Daoy (cell line): ENCODE results near the gene GUSB. TPM values are rescaled to one million over a fixed set of nuclear protein-coding genes. Genes with fewer than 3 reads are reported as not detected.
A peak's percentile ranks its signal among the peaks of the same experiment; 100 is the strongest.

Experiments
- DNase-seq: peaks from one replicate; pipeline ENCODE4 v3.0.0-alpha.2; 2015; ENCODE audit warnings: low read depth
- total RNA-seq: library from RNA; depleted of rRNA; stranded (reverse); fragments of >200 nt; shearing (Covaris generic); gene quantifications from 2 replicates; pipeline ENCODE4 v1.2.3, GENCODE V29; 2014; rRNA removed

The GUSB gene
- total RNA-seq, 1 experiment from 2014 or later, result 41.4 TPM

GRCh38 chr7:65931685-65932084 is 50.3 kb downstream of the GUSB start:
- DNase-seq, result no peak

- DNase-seq, result peak; percentile 16
Measured at GRCh38 chr7:65927489-65928448, 54.2 kb downstream of the GUSB start.

- DNase-seq, result no peak
Measured at GRCh38 chr7:65926588-65926987, 55.4 kb downstream of the GUSB start.

- no peak for DNase-seq
Measured at GRCh38 chr7:65925040-65925439, 57.0 kb downstream of the GUSB start.

- no peak for DNase-seq
Measured at GRCh38 chr7:65924193-65924592, 57.8 kb downstream of the GUSB start.

- DNase-seq, result no peak
Measured at GRCh38 chr7:65923316-65923715, 58.7 kb downstream of the GUSB start.

- DNase-seq, result no peak
Measured at GRCh38 chr7:65915921-65916657, 65.9 kb downstream of the GUSB start.

GRCh38 chr7:65912237-65912636 is 69.8 kb downstream of the GUSB start:
- DNase-seq, result no peak

Other genes starting within 250 kb of the GUSB start
- 18.5 and 25.0 TPM in 2 replicates for gene VKORC1L1, start 109.1 kb downstream of the GUSB start, total RNA-seq
- gene ASL, start 93.6 kb upstream of the GUSB start, total RNA-seq, result 73.8 and 83.8 TPM in 2 replicates
- 94.3 and 98.6 TPM in 2 replicates for gene CRCP, start 132.6 kb upstream of the GUSB start, total RNA-seq
- 73.3 and 87.1 TPM in 2 replicates for gene TPST1, start 223.1 kb upstream of the GUSB start, total RNA-seq